ENCODE measurements around the gene FAM83F. TPM values are rescaled to one million over a fixed set of nuclear protein-coding genes. Genes with fewer than 3 reads are reported as not detected.

Gene FAM83F
- total RNA-seq, 1 donor from 2014 or later: 0.87 TPM

DNA sequence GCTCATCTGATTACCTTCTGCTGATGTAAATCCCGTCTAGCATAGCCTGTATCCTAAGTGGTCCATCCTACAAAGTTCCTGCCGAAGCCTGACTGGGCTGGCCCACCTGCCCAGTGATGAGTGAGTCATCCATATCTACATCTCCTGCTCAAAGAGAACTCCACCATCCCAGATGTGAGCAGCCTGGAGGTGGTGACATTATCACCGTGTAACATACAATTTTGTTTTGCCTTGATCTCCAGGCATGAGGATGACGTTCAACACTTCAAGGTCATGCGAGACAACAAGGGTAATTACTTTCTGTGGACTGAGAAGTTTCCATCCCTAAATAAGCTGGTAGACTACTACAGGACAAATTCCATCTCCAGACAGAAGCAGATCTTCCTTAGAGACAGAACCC, 29.0 kb upstream of the FAM83F start:
- no peak for DNase-seq (ENCODE audit: low spot score)

DNA sequence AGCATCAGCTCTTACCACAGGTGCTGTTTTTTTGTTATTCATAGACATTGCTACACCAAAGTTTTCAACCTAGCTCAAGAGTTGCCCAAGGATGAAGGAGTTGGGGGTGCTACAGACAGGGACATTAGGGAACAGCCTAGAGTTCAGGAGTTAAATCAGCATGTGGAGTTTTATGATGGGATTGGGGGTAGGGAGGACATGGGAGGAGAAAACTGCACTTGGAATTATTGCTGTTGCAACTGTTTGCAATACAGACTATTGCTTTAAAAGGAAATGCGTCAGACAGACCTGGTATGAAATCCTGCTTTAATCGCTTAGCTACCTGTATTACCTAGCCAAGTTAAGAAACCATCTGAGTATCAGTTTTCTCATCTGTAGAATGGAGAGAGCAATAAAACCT, 28.3 kb upstream of the FAM83F start:
- DNase-seq (ENCODE audit: low spot score): no peak

DNA sequence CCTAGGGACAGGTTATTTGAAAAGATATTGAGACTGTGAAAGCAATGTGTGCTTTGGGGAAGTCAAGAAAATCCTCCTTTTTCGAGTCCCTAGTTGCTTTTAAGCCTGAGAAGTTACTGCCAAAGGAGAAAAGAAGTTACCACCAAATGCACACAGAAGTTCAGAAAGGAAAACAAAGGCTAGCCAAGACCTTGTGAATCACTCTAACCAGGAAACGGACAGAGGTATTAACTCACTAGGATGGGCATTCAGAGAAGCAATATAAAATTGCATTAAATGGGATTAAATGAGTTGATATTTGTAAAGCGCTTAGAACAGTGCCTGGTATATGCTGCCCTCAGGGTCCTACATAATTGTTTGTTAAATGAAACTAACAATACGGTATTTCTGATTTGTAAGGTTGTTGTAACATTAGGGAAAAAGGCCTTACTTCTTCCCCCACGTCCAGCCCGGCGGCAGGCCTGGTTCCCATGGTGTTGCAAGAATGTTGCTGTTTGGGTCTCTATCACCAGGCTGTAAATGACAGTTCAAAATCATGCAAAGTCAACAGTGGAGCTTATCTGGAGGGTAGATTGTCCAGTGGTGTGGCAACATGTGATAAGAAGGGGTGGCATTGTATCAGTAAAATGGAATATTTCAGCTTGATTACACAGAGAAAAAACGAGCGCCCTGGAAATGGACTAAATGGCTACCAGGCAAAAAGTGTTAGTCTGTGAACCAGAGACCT, 27.5 kb upstream of the FAM83F start:
- no peak for DNase-seq (ENCODE audit: low spot score)

DNA sequence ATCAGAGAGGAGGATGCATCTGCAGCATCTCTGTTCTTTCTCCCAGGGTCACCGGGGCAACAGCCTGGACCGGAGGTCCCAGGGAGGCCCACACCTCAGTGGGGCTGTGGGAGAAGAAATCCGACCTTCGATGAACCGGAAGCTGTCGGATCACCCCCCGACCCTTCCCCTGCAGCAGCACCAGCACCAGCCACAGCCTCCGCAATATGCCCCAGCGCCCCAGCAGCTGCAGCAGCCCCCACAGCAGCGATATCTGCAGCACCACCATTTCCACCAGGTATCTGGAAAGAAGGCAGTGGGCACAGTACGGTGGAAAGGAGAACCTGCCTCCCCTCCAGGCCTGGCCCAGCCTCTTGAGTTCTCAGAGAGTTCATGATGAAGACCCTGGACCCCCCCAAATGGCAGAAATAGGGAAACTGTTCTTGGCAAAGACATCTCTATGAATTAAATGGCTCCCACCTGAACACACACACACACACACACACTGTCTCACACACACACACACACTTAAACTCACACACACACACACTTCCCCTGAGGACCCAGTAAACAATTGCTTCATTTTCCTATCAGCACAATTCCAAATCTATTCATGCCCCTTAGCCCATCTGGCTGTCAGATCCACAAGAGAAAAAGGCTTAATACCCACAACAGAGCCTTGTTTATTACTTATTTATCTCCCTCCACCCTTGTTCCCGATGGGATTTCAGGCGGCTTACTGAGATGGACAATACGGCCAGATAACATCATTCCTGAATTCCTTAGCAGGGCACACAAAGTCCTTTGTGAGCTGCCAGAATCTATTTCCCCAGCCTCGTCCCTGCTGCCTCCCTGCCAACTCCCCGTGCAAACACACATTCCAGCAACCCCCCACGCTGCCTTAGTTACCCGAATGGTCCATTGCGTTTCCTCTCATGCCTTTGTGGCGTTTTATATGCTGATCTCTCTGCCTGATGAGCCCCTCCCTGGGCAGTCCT, 26.5 kb upstream of the FAM83F start:
- DNase-seq (ENCODE audit: low spot score): no peak

DNA sequence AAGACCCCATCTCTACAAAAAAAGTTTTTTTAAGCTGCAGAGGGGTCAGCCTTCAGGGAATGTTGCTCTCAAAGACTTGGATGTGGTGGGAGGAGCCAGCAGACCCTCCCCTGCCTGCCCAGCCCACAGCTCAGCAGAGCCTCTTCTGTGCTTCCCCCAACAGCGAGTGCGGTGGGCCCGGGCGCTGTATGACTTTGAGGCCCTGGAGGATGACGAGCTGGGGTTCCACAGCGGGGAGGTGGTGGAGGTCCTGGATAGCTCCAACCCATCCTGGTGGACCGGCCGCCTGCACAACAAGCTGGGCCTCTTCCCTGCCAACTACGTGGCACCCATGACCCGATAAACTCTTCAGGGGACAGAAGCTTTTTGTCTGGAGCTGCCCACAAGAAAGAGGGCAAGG, 24.0 kb upstream of the FAM83F start:
- no peak for DNase-seq (ENCODE audit: low spot score)

DNA sequence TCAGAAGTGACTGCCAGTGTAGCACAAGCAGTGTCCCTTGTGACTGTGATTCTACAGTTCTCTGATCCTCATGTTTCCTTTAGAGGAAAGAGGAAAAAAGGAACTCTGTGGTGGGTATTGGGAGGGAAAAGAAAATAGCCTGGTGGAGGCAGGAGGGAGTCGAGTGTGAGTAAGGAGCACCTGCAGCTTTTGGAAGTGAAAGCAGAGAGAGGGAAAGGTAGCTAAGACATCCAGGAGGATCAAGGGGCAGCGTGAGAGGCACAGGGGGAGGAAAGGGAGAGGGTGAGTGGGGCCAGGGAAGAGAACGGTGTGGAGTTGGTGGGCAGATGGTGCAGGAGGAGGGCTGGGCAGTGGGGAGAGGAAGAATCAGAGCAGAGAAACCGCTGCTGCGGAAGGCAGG, 22.1 kb upstream of the FAM83F start:
- DNase-seq (ENCODE audit: low spot score): no peak

DNA sequence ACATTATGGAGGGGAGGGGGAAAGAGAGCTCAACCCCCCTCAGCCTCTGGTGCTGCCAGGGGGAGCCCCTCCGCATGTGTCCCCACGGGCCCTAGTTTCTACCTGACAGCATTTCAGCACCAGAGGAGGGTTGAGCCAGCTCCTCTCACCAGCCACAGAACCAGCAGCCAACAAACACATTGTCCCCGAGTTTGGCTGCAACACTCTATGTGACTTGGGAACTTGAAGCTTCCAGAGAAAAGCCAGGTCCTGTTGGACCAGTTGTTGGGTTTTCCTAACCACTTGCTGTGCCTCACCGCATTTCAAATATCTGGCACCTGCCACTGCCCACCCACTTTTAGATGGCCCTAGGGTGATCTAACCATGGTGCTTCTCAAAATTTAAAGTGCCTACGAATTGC, 21.1 kb upstream of the FAM83F start:
- no peak for DNase-seq (ENCODE audit: low spot score)

DNA sequence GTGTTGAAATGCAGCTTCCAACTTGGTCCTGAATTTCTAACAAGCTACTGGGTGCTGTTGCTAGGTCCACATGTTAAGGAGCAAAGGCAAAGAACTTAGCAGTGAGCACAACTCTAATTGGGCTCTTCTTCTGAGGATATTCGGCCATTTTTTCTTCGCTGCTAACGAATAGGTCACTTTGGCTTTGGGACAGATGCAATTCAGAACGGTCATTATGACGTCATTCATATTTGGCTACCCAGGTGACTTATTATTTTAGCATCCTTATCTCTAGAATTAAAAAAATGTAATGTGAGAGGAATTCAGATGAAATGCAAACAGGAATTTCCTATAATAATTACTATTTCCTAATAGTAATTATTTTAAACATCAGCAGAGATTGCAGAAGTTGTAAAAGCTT, 20.7 kb upstream of the FAM83F start:
- no peak for DNase-seq (ENCODE audit: low spot score)

DNA sequence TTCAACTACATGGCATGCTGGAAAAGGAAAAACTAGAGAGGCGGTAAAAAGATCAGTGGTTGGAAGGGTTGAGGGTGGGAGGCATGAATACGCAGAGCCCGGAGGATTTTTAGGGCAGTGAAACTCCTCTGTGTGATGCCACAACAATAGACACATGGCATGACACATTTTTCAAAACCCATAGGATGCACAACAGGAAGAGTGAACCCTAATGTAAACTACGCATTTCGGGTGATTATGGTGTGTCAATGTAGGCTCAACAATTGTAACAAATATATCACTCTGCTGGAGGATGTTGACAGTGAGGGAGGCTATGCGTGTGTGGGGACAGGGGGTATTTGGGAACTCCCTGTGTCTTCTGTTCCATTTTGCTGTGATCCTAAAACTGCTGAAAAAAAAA, 15.7 kb upstream of the FAM83F start:
- DNase-seq (ENCODE audit: low spot score): no peak

DNA sequence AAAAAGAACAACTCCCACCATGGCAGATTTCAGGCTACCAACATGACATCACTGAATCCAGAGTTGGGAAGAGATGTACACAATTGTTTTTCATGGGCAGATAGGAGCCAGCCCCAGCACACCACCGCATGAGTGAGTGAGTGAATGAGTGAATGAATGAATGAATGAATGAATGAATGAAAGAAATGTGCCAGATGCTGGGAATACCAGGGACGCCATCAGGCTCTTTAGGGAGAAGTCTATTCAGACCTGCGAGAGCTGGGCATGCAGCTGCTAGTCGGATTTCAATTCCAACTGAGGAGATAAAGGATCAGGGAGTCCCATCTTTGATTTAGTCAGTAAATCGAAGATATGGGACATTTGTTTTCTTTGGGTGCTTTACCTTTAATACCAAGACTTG, 15.3 kb upstream of the FAM83F start:
- no peak for DNase-seq (ENCODE audit: low spot score)

DNA sequence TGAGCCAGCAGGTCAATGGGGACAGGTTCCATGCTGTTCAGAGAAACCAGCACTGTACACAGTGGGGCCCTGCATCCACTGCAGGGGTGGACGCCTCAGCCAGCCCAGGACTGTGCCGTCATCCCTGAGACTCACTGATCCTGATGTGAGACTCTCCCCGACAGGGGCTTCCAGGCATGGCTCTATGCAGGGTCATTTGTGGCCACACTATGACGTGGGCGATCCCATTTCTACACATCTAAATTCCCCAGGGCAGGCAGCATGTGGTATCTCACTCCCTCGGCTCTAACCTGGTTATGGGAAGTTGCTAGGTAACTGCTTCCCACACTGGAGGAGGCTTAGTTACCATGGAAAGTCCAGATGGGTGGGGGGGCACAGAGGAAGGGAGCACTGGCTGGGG, 14.2 kb upstream of the FAM83F start:
- no peak for DNase-seq (ENCODE audit: low spot score)

DNA sequence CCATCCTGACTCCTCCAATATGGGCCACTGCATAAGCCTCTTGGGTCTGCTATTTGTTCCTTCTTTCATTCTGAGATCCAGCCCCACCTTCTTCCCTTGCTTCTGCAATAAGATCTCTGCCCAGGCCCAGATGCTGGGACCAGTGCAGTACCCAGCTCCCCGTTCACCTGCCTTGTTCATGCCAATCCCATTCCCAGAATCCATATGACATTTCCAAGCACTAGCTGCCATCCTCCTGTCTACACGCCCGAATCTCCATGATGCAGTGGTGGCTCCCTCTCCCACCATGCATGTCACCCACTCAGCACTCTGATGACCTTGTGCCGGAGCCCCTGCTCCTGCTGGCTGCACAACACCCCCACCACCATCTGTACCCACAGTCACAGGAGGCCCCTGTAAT, 11.4 kb upstream of the FAM83F start:
- DNase-seq (ENCODE audit: low spot score): no peak

DNA sequence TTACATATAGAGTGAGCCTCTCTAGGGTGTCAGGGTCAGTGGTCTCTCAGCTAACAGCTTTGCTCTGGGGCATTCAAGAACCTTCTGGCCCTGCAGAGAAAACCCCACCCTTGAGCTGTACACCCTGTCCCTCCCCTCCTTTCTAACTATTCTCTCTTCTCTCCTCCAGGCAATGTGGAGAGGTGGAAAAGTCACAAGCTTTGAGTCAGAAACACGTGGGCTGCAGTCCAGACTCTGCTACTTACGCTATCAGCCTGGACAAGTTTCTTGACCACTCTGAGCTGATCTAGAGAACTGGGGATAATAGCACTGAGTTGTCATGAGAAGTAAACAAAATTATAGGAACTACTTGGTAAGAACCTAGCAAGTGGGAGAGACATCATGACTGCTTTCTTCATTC, 10.7 kb upstream of the FAM83F start:
- DNase-seq (ENCODE audit: low spot score): no peak

DNA sequence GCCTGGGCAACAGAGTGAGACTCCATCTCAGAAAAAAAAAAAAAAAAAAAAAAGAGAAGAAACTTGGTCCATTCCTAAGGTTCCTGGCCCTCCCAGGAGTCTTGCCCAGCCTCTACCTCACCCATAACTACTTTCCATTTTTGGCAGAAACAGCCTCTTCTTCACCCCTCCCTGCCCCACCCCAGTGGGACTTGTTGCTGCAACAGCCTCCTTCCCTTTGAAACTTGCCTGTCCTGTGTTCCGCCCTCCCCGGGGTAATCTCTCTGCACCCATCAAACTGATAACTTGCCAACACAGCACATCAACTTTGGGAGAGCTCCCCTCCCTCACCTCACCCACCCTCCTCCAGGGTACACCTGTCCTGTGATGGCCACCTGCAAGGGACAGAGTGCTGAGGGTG, 10.0 kb upstream of the FAM83F start:
- no peak for DNase-seq (ENCODE audit: low spot score)

DNA sequence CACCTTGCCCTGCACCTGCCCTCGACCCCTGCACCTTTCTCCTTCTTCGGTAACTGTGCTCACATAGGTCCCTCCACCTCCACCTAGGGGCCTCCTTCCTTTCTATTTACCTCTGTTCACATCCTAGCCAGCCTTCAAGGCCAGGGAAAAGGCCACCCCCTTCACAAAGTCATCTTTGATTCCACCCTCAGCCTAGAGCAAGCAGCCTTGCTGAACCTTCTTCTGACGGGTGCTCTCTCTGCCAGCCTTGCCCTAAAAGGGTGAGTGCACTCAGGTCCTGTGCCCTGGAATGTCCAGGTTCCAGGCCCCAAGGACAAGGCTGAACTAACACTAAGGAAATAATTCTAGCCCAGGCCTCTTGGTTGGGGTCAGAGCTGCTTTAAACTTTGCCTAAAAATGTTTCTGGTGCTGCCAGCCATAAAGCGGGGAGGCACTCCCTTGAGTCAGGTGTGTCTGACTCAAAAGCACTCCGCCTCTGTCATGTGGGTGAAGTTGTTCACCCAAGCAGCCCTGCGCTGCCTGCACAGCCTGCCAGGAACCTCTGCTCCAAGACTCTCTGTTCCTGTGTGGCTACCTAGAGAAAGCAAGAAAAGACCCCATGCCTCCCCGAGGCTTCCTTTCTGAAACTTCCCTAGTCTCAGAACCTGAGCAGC, 9.2 kb upstream of the FAM83F start:
- no peak for DNase-seq (ENCODE audit: low spot score)

DNA sequence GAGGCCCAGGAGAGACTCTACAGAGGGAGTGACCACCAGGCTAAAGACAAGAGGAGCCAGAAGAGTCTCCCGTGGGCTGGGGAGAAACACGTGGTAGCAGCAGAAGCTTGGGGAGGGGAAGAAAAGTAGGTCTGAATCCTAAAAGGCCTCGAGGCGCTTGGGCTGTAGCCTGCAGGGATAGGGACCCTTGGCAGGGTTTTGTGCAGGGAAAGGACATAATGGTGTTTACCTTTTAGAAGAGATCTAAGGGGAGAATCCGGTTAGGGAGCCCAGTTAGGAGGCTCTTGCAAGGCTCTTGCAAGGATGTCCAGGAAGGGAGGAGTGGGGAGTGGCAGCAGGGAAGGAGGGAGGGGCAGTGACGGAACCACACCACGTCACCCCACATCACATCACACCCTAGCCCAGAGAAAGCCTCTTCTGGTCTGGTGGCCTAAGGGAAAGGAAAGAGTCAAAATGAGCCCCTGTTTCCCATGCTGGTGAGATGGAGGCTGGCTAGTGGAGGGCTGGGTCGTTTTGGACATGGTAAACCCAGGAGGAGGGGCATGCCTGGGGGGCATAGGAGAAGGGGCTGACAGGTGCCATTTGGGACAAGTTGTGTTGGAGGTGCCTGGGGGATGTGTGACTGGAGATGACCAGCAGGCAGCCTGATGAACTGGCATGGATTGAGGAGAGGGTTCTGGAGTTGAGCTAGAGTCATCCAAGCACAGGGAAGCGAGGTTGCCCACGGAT, 6.2 kb upstream of the FAM83F start:
- DNase-seq (ENCODE audit: low spot score): no peak

DNA sequence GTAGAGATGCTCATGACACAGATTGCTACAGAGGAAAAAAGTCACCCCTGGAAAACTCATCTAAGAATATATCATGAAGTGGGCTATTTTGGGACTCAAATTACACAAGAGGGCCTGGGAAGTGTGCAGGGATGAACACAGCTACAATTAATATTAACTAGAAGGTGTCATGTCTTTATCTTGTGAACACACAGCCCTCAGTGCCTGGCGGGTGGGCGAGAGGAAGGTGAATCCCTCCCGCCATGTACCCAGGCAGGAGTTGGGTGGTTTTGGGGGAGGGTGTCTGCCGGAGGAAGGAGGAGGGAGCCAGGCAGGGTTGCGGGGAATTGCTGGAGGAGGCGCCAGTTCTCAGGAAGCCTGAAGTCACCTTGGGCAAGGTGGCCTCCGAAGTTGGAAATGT, 5.1 kb upstream of the FAM83F start:
- no peak for DNase-seq (ENCODE audit: low spot score)

DNA sequence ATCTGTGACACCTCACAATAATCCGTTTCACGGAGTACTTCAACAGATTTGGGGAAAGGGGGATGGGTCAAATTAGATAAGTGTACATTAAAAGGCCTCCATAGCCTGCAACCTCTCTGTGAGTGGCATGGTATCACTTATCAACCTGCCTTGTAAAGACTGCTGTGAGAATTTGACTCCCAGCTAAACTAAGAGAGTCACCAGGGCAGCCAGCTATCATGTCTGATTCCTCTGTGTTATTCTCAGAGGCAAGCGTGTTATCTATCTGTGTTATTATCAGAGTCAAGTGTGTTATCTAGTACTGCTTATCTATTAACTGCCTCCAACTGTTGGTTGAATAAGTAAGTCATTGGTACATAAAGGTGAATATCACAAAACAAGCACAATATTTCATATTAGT, 4.1 kb upstream of the FAM83F start:
- no peak for DNase-seq (ENCODE audit: low spot score)

DNA sequence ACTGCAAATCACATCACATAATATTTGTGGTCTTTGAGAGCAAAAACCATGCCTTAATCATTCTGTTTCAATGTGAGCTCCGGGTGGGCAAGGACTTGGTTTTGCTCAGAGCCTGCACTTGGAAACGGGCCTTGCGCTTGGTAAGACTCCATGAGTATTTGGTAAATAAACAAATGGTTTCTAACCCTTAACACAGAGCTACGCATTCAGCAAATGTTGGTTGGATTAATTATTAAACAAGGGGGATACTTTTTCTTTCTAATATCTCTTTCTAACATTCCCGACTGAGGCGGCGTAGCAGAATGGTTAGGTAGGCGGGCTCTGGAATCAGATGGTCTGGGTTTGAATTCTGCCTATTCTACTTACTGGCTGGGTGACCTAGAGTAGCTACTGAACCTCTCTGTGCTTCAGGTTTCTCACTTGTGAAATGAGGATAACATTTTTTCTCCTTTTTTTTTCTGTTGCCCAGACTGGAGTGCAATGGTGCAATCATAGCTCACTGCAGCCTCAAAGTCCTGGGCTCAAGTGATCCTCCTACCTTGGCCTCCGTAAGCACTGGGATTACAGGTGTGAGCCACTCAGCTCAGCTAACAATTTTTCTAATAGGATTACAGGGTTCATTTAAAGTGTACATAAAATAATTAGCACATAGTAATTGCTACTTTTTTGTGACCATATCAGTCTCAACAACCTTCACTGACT, 3.4 kb upstream of the FAM83F start:
- no peak for DNase-seq (ENCODE audit: low spot score)

DNA sequence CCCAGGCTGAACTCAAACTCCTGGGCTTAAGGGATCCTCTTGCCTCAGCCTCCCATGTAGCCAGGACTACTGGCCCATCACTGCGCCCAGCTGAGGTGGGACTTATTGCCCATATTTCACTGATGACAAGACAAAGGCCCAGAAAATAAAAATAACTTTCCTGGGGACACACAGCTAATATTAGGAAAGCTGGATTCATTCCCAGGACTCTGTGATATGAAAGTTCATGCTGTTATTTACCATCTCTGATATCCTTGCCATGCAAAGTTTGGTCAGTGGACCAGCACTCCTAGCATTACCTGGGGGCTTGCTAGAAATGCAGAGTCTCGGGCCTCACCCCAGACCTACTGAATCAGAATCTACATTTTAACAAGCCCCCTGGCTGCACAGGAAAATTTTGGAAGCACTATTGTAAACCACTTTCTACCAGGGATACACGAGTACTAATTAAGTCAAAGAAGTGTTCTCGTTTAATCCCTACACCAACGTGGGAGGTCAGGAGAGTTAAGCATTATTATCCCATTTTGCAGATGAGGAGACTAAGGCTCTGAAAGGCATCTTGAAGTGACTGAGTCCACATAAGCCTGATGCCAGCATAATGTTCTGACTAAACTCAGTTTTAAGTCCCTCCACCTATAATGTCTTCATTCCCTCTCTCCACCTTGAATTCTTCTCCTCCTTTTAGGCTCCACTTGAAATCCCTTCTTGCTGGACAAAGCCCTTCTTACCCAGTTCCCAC, 2.5 kb upstream of the FAM83F start:
- DNase-seq (ENCODE audit: low spot score): no peak

Measured in mesenteric fat pad (tissue), 1 donor.